Esophagus muscularis mucosa (tissue), 4 donors: ENCODE data around the gene NRAP. TPM values are rescaled to one million over a fixed set of nuclear protein-coding genes. Genes with fewer than 3 reads are reported as not detected.
A peak's percentile ranks its signal among the peaks of the same experiment; 100 is the strongest.

Experiments
- DNase-seq: peaks from one replicate; pipeline ENCODE4 v3.0.0-alpha.2; 2017; ENCODE audit errors: extremely low spot score
- H3K27ac ChIP-seq, 4 donors: fragments of 200-600 bp; sonication (generic); replicated peaks in 1 of 4; 1 replicate in 3 of 4; 2 replicates in 1 of 4; pipeline ENCODE4 v1.5.1; 2016 to 2019; ENCODE audit warnings: mild to moderate bottlenecking in 1 of 4
- H3K27me3 ChIP-seq, 4 donors: fragments of 200-600 bp; sonication (generic); one replicate each; pipeline versions ENCODE4 v1.5.1 to v1.6.0; 2016 to 2019
- H3K36me3 ChIP-seq, 4 donors: fragments of 200-600 bp; sonication (generic); one replicate each; pipeline ENCODE4 v1.5.1; 2016 to 2019
- H3K4me1 ChIP-seq, 4 donors: fragments of 200-600 bp; sonication (generic); one replicate each; pipeline ENCODE4 v1.5.1; 2016 to 2019
- H3K4me3 ChIP-seq, 4 donors: fragments of 200-600 bp; sonication (generic); 1 replicate in 2 of 4; 2 replicates in 2 of 4; pipeline ENCODE4 v1.5.1; 2016 to 2019; ENCODE audit warnings: mild to moderate bottlenecking in 4 of 4, moderate library complexity in 1 of 4
- H3K9me3 ChIP-seq, 4 donors: fragments of 200-600 bp; sonication (generic); 1 replicate in 3 of 4; 2 replicates in 1 of 4; pipeline ENCODE4 v1.5.1; 2016 to 2019
- CTCF ChIP-seq, 3 experiments: fragments of 200-600 bp in 2 of 3; fragments of 450-650 bp in 1 of 3; sonication (generic) in 2 of 3; IDR thresholded peaks; one replicate each; pipeline ENCODE4 v1.5.1; 2017 to 2019; ENCODE audit warnings: antibody characterized with exemption in 3 of 3, mild to moderate bottlenecking in 2 of 3, moderate library complexity in 1 of 3
- EP300 ChIP-seq: sonication (generic); formaldehyde crosslinking; IDR thresholded peaks from one replicate; pipeline ENCODE4 v1.6.1; 2017; ENCODE audit warnings: antibody characterized with exemption
- POLR2A ChIP-seq: fragments of 450-650 bp; IDR thresholded peaks from one replicate; pipeline ENCODE4 v1.6.1; 2017; ENCODE audit warnings: antibody characterized with exemption, moderate library complexity, mild to moderate bottlenecking, low read depth
- POLR2AphosphoS5 ChIP-seq, 2 donors: sonication (generic); formaldehyde crosslinking; IDR thresholded peaks; one replicate each; pipeline ENCODE4 v1.6.1; 2017; ENCODE audit warnings: antibody characterized with exemption in 2 of 2
- WGBS: methylation state at CpG from one replicate; pipeline ENCODE4 v1.1.5; 2018; 5-methylcytosine and 5-hydroxymethylcytosine counted together
- intact Hi-C: fragments of 100-400 bp; cut with DNase I; formaldehyde crosslinking; loops from one replicate; pipeline ENCODE4 v1.15.1; 2023
- total RNA-seq, 4 donors: library from RNA; depleted of rRNA; stranded (reverse); fragments of >200 nt; gene quantifications; one replicate each; pipeline versions ENCODE4 v1.1.0 to v1.2.1, GENCODE V29; 2016

Gene NRAP
- total RNA-seq, 4 donors from 2014 or later = not detected

GRCh38 chr10:113616244-113617074, 47.4 kb downstream of the NRAP start:
- Histone ChIP-seq H3K36me3 (peaks cover 0 to 70% (median 0%) of the 10 kb centered on the region in 4 donors), H3K27ac (no peak overlapping the region), H3K9me3 (no peaks in the 10 kb centered on the region), H3K4me1 (peaks cover 10 to 18% (median 12%) of the 10 kb centered on the region in 4 donors), H3K4me3 (no peak overlapping the region), H3K27me3 (peaks cover 0 to 23% (median 3%) of the 10 kb centered on the region in 4 donors)
- intact Hi-C loops = no loop called here
- no peak for DNase-seq
- WGBS = 28% methylated on average over 5 of the region's 5 CpGs
- TF ChIP-seq POLR2AphosphoS5 (IDR thresholded peaks at IDR 0.05) (no peak), CTCF (IDR thresholded peaks at IDR 0.05) (peak in 1 of 3 experiments; percentile 34), POLR2A (no peak), EP300 (no peak)

GRCh38 chr10:113613977-113614690, 49.7 kb downstream of the NRAP start:
- WGBS = 76% methylated on average over 15 of the region's 15 CpGs
- no peak overlapping the region for H3K27ac ChIP-seq
- no peak for DNase-seq
- no peaks in the 10 kb centered on the region for H3K9me3 ChIP-seq
- intact Hi-C loops = no loop called here
- H3K4me3 ChIP-seq = no peak overlapping the region
- peaks cover 21 to 30% (median 25%) of the 10 kb centered on the region in 4 donors for H3K4me1 ChIP-seq
- H3K36me3 ChIP-seq = peaks cover 0 to 63% (median 0%) of the 10 kb centered on the region in 4 donors
- H3K27me3 ChIP-seq = peaks cover 0 to 21% (median 2%) of the 10 kb centered on the region in 4 donors
- TF ChIP-seq POLR2A = no peak
- no peak for TF ChIP-seq CTCF (IDR thresholded peaks at IDR 0.05)
- no peak for TF ChIP-seq EP300
- TF ChIP-seq POLR2AphosphoS5 (IDR thresholded peaks at IDR 0.05) = no peak

GRCh38 chr10:113613427-113613826, 50.4 kb downstream of the NRAP start:
- intact Hi-C loops = no loop called here
- TF ChIP-seq CTCF (IDR thresholded peaks at IDR 0.05) (no peak), EP300 (no peak), POLR2AphosphoS5 (IDR thresholded peaks at IDR 0.05) (no peak)
- H3K27me3 ChIP-seq = peaks cover 0 to 14% (median 0%) of the 10 kb centered on the region in 4 donors
- no peak for DNase-seq
- 90% methylated on average over 1 of the region's 2 CpGs for WGBS
- H3K4me1 ChIP-seq = peaks cover 23 to 30% (median 25%) of the 10 kb centered on the region in 4 donors
- H3K9me3 ChIP-seq = no peaks in the 10 kb centered on the region
- H3K4me3 ChIP-seq = no peak overlapping the region
- H3K27ac ChIP-seq = no peak overlapping the region
- peaks cover 0 to 63% (median 0%) of the 10 kb centered on the region in 4 donors for H3K36me3 ChIP-seq

GRCh38 chr10:113612154-113612553, 51.7 kb downstream of the NRAP start:
- H3K4me1 ChIP-seq = peaks cover 23 to 30% (median 25%) of the 10 kb centered on the region in 4 donors
- no peak overlapping the region for H3K4me3 ChIP-seq
- peaks cover 0 to 60% (median 0%) of the 10 kb centered on the region in 4 donors for H3K36me3 ChIP-seq
- no peak overlapping the region for H3K27ac ChIP-seq
- DNase-seq = no peak
- TF ChIP-seq POLR2A = no peak
- no peak for TF ChIP-seq POLR2AphosphoS5 (IDR thresholded peaks at IDR 0.05)
- TF ChIP-seq CTCF (IDR thresholded peaks at IDR 0.05) = no peak
- no peak for TF ChIP-seq EP300
- intact Hi-C loops = no loop called here
- WGBS = 86% methylated on average over 3 of the region's 3 CpGs
- H3K27me3 ChIP-seq = peaks cover 0 to 9% (median 0%) of the 10 kb centered on the region in 4 donors
- no peaks in the 10 kb centered on the region for H3K9me3 ChIP-seq
